ENCODE measurements around the gene ITGB4. TPM values are rescaled to one million over a fixed set of nuclear protein-coding genes. Genes with fewer than 3 reads are reported as not detected.
A peak's percentile ranks its signal among the peaks of the same experiment; 100 is the strongest.
"Not testable (repeated sequence)": the region's sequence is repeated elsewhere in the genome, so short reads cannot be mapped to it uniquely, and the experiment has no call there.

The ITGB4 gene
- total RNA-seq, 1 donor from 2014 or later, result not detected

DNA sequence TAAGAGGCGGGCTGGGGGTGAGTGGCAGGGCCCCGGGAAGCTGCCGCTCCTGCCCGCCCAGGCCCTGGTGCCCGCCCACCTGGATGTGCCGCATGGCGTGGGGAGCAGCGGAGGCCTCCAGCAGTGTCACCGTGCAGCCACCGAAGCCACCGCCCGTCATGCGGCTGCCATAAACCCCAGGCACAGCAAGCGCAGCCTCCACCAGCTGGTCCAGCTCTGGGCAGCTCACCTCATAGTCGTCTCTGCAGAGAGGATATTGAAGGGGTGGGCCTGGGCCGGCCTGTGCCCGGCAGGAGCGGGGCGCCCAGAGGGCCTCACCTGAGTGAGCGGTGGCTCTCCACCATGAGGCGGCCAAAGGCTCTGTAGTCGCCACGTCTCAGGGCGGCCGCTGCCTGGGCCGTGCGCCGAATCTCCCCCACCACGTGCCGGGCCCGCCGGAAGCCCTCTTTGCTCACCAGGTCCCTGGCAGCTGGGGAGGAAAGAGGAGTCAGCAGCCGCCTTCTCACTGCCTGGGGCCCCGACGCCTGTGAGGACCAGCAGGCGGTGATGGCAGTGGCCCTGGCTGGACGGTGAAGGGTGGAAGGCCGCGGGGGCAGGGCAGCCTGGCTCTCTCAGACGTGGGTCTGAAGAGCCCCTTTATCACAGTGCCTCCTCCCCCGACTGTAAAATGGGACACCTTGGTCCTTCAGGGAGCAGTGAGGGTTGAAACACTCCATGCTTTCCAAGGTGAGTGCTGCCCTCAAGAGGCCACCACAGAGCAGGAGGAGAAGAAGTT, 37.1 kb downstream of the ITGB4 start:
- H3K27me3 ChIP-seq, result peaks cover 3% of the 10 kb centered on the region
- Mint-ChIP-seq H3K4me3 (no peak overlapping the region), H3K27ac (no peak overlapping the region), H3K4me1 (peaks cover 12% of the 10 kb centered on the region), H3K9me3 (no peaks in the 10 kb centered on the region), H3K27me3 (ENCODE audit: insufficient read depth, low read depth) (peaks cover 12% of the 10 kb centered on the region), H3K36me3 (peaks cover 2% of the 10 kb centered on the region)
- no peak overlapping the region for H3K4me2 ChIP-seq
- no peak for DNase-seq (ENCODE audit: low spot score)
- H3K4me1 ChIP-seq, result peaks cover 9% of the 10 kb centered on the region
- no peaks in the 10 kb centered on the region for H3K9me3 ChIP-seq (ENCODE audit: low read depth)
- TF ChIP-seq CTCF (IDR thresholded peaks at IDR 0.05) (peak; percentile 36), EZH2 (IDR thresholded peaks at IDR 0.05) (no peak), EZH2phosphoT487 (IDR thresholded peaks at IDR 0.05) (no peak)
- no peak overlapping the region for H3K27ac ChIP-seq
- H3K36me3 ChIP-seq, result no peaks in the 10 kb centered on the region
- no peak overlapping the region for H3K4me3 ChIP-seq
- no peaks in the 10 kb centered on the region for H4K20me1 ChIP-seq (ENCODE audit: low read depth)
- H3K9ac ChIP-seq, result no peak overlapping the region
- H2AFZ ChIP-seq (replicated peaks), result no peak overlapping the region
- no peaks in the 10 kb centered on the region for H3K79me2 ChIP-seq (ENCODE audit: low read depth)
- H3F3A ChIP-seq (ENCODE audit: low read depth), result peaks cover 11% of the 10 kb centered on the region

- peaks cover 11% of the 10 kb centered on the region for H3K4me1 Mint-ChIP-seq
- H3K4me1 ChIP-seq, result peaks cover 4% of the 10 kb centered on the region
- no peak overlapping the region for H3K4me3 ChIP-seq
- H3K27me3 ChIP-seq, result peaks cover 8% of the 10 kb centered on the region
- peaks cover 2% of the 10 kb centered on the region for H3K36me3 Mint-ChIP-seq
- no peak overlapping the region for H3K4me2 ChIP-seq
- no peaks in the 10 kb centered on the region for H4K20me1 ChIP-seq (ENCODE audit: low read depth)
- TF ChIP-seq CTCF (IDR thresholded peaks at IDR 0.05), result no peak
- TF ChIP-seq EZH2 (IDR thresholded peaks at IDR 0.05), result no peak
- TF ChIP-seq EZH2phosphoT487 (IDR thresholded peaks at IDR 0.05), result no peak
- H3K9ac ChIP-seq, result no peak overlapping the region
- peak overlapping the region; percentile 17 for H3K4me3 Mint-ChIP-seq
- peaks cover 10% of the 10 kb centered on the region for H3F3A ChIP-seq (ENCODE audit: low read depth)
- no peaks in the 10 kb centered on the region for H3K9me3 Mint-ChIP-seq
- H3K27me3 Mint-ChIP-seq (ENCODE audit: insufficient read depth, low read depth), result peaks cover 12% of the 10 kb centered on the region
- no peaks in the 10 kb centered on the region for H3K36me3 ChIP-seq
- no peak overlapping the region for H2AFZ ChIP-seq (replicated peaks)
- H3K79me2 ChIP-seq (ENCODE audit: low read depth), result no peaks in the 10 kb centered on the region
- no peak overlapping the region for H3K27ac ChIP-seq
- DNase-seq (ENCODE audit: low spot score), result no peak
- H3K9me3 ChIP-seq (ENCODE audit: low read depth), result no peaks in the 10 kb centered on the region
- no peak overlapping the region for H3K27ac Mint-ChIP-seq
These were observed 38.2 kb downstream of the ITGB4 start for GRCh38 chr17:75759457-75759856.

DNA sequence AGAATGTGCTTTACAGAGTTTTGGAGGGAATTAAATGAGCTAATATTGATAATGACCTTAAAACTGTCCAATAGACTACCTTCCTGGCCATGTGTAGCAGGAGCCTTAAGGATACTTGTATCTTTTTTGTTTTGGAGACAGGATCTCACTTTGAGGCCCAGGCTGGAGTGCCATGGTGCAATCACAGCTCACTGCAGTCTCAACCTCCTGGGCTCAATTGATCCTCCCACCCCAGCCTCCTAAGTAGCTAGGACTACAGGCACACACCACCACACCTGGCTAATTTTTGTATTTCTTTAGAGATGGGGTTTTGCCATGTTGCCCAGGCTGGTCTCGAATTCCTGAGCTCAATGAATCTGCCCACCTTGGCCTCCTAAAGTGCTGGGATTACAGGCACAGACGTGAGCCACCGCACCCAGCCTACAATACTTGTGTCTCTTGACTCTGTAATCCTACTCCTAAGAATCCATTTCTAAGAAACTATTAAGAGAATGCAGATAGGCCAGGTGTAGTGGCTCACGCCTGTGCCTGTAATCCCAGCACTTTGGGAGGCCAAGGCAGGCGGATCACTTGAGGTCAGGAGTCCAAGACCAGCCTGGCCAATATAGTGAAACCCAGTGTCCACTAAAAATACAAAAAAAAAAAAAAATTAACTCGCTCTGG, 38.9 kb downstream of the ITGB4 start:
- H3K36me3 ChIP-seq; H3K4me3 Mint-ChIP-seq; H3K9ac ChIP-seq; H3K4me1 ChIP-seq; H3K79me2 ChIP-seq (ENCODE audit: low read depth); H3K9me3 Mint-ChIP-seq; DNase-seq (ENCODE audit: low spot score); H4K20me1 ChIP-seq (ENCODE audit: low read depth); H3K27ac ChIP-seq; H3K4me3 ChIP-seq; H3K27me3 ChIP-seq; H3K36me3 Mint-ChIP-seq; H3K27ac Mint-ChIP-seq; H3K4me1 Mint-ChIP-seq; H3K9me3 ChIP-seq (ENCODE audit: low read depth); H3K27me3 Mint-ChIP-seq (ENCODE audit: insufficient read depth, low read depth); H3K4me2 ChIP-seq; H2AFZ ChIP-seq (replicated peaks): not testable (repeated sequence)
- H3F3A ChIP-seq (ENCODE audit: low read depth), result peaks cover 12% of the 10 kb centered on the region

Data from neural progenitor cell (in vitro differentiated cells).